AG09319 (cell line): Measurements from ENCODE around the gene MARK2.

Experiments used
- DNase-seq: peaks from one replicate; pipeline ENCODE4 v3.0.0-alpha.2; 2010; ENCODE audit warnings: low read depth; ENCODE audit errors: extremely low read depth
- CTCF ChIP-seq: IDR thresholded peaks from 2 replicates; pipeline ENCODE4 v1.5.1; 2011; ENCODE audit warnings: low read depth, mild to moderate bottlenecking, inconsistent platforms, low read length, moderate library complexity

Gene MARK2

DNA sequence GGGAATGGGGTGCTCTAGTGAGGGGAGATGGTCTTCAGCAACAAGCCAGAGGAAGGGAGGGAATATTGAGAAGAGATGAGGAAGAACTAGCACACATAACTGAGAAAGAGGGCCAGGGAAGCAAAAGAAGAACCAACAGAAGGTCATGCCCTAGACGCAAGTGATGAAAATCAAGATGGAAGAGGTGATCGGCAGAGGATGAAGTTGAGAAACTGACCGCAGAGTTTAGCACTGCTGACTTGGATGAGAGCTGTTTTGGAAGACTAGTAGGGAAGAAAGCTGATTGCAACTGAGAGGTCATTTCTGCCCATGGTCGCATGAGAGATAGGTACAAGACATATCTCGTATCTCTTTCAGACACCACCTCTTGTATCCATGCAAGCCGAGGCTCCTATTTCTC is 22.7 kb upstream of the MARK2 start:
- TF ChIP-seq CTCF = no peak
- DNase-seq = no peak

DNA sequence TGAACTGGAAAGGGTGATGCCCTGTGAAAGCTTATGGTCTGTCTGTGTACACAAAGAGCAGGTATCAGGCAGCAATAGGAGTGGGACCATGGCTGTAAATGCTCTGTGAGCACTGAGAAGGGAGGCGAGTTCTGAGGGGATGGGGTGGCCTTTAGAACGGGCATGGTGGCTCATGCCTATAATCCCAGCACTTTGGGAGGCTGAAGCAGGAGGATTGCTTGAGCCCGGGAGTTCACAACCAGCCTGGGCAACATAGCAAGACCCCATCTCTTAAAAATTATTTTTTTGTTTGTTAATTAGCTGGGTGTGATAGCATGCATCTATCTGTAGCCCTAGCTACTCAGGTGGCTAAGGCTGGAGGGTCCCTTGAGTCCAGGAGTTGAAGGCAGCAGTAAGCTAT is 22.2 kb upstream of the MARK2 start:
- no peak for TF ChIP-seq CTCF
- no peak for DNase-seq

DNA sequence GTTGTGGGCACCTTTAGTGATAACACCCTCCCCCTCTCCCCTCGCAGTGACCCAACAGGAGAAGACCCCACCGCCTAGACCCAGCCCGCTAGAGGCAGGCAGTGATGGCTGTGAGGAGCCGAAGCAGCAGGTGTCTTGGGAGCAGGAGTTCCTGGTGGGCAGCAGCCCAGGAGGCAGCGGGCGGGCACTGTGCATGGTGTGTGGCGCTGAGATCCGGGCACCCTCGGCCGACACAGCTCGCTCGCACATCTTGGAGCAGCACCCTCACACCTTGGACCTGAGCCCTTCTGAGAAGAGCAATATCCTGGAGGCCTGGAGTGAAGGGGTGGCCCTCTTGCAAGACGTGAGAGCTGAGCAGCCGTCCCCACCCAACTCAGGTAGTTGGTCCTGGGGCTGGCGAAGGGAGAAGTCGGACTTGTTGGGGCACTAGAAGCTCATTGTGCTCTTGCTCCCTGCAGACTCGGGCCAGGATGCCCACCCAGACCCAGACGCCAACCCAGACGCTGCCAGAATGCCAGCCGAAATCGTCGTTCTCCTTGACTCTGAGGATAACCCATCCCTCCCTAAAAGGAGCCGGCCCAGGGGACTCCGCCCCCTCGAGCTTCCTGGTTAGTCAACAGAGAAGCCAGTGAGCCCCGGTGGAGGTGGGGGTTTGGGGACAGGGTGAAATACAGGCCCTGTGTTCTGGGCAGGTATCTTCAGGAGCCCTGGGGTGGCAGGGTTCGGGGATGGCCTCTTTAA is 21.0 kb upstream of the MARK2 start:
- TF ChIP-seq CTCF = no peak
- DNase-seq = no peak

- DNase-seq = no peak
- no peak for TF ChIP-seq CTCF
These were observed 20.3 kb upstream of the MARK2 start for GRCh38 chr11:63818609-63819008.

DNA sequence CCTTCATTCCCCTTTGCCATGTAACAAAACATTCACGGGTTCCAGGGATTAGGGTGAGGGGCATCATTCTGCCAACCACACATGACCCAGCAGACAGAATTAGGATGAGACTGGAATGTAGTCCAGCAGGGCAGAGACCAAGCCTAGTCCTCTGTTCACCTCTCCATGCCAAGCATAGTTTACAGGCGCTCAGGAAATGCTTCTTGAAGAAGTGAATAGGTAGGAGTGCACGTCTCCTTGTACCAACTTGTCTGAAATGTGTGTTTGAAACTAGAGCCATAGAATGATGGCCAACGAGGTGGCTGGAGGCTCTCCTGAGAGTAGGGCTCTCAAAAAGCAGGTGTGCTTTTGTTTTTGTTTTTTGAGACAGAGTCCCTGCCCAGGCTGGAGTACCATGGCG is 17.5 kb upstream of the MARK2 start:
- no peak for DNase-seq
- TF ChIP-seq CTCF = no peak

DNA sequence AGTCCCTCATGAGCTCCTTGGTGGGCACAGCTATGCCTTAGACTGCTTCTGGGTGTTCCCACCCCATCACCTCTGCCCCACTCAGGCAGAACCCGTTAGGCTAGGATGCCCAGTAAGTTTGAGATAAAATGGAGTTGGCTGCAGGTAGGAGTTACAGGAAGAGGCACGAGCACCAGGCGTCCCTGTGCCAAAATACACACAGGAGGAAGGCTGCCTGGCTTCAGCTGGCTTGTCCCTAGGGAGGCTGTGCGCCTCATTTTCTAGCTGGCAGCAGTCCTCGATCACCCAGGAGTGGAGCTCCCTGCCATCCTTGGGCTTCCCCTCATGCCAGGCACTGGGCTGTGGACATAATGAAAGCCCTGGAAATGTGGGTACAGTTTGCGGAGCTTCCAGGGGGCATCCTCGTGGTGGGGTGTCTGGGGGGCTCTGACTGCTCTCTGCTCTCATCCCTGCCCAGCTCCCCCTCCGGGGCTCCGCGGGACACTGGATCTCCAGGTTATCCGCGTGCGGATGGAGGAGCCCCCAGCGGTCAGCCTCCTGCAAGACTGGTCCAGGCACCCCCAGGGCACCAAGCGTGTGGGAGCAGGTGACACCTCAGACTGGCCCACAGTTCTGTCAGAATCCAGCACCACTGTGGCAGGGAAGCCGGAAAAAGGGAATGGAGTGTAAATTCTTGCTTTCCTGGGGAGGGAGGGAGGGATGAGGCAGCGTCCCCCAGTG is 12.3 kb upstream of the MARK2 start:
- no peak for DNase-seq
- no peak for TF ChIP-seq CTCF

DNA sequence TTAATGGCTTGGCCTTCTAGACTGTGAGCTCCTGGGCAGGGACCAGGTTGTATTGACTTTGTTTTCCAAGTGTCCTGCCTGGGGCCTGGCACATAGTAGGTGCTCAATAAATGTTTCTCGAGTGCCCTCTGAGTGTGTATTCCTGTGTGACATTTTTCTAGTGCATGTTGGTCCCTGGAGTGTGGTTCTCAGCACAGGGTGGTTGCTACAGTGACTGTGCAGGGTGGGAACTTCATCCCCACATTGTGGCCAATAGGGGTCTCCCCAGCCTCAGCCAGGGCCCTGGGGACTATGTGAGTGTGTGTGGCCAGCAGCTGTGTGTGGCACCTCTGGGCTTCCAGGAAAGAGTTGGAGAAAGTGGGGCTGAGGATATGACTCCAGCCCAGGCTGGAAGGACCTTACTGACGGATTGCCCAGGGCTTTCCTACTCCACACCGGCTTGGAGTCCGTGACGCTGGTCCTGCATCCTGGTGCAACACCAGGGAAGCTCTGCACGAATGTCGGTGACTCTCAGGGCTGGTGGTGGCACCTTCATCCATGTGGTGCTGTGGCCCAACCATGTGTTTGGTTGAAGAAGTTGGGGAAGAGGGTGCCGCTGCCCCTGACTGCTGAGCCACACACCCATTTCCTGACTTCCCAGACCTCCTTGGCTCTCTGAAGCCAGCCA is 9.0 kb upstream of the MARK2 start:
- peak; percentile 28 for TF ChIP-seq CTCF
- no peak for DNase-seq
